NCI-H748 (cell line): ENCODE measurements around the gene LPAR2.
A peak's percentile ranks its signal among the peaks of the same experiment; 100 is the strongest.
"Not testable (repeated sequence)": the region's sequence is repeated elsewhere in the genome, so short reads cannot be mapped to it uniquely, and the experiment has no call there.

ENCODE experiments used
- DNase-seq: peaks from one replicate; lab custom pipeline; 2025; ENCODE audit not compliant: unreplicated experiment; lab: John Stamatoyannopoulos, UW

Gene LPAR2

DNA sequence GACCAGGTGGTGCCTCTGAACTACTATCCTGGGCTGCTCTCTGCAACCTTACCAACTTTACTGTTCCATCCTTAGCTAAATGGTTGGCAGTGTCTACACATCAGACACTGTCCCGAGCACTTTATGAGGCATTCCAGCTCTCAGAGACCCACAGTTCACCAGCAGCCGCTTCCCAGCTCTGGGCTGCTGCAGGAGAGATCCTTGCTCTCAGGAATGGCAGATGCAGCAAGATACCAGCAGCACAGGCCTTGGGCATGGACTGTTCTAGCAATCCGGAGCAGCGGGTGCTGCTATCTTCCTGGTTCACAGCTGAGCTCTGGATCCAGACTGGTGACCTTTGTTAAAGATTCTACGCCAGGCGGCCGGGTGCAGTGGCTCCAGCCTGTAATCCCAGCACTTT, 3.3 kb upstream of the LPAR2 start:
- DNase-seq: no peak

DNA sequence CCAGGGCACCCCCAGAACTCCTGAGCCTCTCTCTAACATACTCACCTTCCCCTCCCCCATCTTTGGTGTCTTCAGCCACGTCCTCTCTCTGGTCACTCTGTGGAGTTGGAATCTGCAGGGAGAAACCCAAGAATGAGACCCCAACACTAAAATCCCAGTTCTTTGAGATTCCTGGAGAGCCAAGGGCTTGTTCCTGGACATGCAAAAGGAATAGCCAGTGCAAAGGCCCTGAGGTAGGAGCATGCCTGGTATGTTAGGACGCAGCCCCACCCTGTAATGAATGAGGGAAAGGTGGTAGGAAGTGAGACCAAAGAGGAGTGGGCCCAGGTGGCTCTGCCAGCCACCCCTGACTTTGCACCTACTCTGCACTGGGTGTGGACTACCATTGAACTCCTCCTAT, 2.4 kb upstream of the LPAR2 start:
- no peak for DNase-seq

DNA sequence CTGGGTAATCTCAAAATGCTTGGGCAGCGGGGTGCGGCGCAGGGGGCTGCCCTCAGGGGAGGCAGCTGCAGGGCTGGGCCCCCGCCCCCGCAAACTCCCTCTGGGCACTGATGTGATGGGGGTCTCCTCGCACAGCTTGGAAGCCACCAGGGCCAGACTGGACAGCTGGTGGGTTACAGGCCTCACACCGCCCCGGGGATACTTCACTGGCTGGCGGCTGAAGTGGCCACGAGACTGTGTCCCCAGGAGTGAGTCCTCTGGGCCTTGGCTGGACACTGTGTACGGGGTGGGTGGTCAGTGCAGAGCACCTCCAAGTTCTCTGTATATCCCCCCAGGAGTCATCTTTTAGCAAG, 2.0 kb upstream of the LPAR2 start:
- DNase-seq: no peak

DNA sequence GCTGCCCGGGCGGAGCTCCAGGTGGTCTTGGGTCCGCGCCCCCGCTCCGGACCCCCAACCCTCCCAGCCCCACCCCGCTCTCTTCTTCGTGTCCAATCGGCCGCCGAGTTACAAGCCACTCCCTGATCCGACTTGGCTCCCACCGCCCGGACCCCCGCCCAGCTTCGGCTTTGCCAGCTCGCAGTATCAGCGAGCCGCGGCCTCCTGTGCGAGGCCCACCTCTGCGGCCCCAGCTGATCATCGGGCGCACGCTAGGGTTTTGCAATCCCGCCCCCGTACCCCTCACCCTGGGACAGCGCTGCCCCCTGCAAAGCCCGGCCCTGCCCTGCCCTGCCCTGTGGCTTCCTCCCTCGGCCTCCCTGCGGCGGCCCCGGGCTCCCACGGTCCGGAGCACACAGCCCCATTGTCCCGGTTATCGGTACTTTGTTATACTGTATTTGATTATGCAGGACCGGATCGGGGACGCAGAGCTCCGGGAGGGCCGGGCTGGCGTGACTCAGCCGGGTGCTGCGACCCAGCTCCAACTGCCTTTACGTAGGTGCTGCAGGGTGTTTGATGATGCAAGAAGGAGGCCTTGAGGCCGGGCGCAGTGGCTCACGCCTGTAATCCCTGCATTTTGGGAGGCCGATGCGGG, 598 bp upstream of the LPAR2 start:
- DNase-seq: peak; percentile 86

DNA sequence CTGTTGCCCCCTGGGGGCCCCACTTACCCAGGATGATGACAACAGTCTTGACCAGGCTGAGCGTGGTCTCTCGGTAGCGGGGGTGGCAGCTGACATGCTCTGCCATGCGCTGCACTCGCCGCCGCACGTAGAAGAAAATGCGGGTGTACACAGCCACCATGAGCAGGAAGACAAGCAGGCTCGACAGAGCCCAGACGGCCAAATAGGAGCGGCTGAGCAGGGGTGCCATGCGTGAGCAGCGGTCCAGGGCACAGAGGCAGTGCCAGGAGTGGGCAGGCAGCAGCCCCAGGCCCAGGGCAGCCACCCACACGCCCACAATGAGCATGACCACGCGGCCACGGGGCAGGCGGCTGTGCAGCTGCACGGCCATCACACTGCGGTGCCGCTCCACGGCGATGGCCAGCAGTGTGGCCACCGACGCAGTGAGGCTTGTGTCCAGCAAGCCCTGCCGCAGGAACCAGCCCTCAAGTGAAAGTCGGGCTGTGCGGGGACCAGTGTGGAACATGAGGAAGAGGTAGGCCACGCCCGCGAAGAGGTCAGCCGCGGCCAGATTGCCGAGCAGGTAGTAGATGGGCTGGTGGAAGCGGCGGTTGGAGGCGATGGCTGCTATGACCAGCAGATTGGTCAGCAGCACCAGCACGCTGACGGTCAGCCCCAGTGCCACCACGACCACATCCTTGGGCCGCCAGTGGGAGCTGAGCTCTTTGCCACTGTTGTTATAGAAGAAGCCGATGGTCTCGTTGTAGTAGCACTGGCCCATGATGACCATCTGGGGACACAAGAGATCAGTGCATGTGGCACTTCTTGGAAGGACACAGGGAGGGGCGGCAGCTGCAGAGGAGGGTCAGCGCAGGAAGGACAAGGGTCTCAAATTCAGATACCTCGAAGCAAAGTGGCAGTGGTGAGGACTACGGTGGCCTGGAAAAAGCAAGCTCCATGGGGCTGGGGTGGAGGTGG, 1.2 kb downstream of the LPAR2 start:
- DNase-seq: no peak

DNA sequence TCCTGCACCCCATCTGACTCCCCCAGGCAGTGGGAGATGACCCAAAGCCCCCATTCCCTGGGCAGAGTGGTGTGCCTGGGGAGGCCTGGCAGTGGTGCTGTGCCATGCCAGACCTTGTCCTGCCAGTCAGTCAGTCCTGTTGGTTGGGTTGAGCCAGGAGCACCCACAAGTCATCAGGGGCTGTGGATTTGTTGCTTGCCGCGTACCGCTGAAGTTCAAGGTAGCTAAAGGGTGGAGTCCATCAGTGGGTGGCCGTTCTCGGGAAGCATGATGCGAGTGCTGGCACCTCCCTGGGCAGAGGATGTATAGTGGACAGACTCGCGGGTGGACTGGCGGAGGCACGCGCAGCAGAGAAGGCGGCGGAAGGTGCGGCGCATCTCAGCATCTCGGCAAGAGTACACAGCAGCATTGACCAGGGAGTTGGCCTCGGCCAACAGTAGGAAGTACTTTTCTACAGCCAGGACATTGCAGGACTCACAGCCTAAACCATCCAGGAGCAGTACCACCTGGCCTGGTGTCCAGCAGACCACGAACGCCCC, 3.9 kb downstream of the LPAR2 start:
- DNase-seq: no peak

DNA sequence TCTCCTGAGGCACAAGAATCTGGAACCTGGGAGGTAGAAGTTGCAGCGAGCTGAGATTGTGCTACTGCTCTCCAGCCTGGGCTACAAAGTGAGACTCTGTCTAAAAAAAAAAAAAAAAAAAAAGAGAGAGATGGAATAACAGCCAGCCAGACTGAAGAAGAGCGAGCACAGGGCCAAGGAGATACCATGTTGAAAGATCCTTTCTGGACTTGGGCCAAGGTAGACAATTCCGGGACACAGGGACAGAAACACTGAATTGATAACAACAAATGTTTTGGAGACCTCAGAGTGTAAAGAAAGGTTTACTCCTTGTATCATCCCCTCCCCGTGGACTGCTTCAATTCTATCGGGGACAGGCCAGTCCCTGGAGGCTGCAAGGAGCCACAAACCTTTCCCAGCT, 4.6 kb downstream of the LPAR2 start:
- no peak for DNase-seq

DNA sequence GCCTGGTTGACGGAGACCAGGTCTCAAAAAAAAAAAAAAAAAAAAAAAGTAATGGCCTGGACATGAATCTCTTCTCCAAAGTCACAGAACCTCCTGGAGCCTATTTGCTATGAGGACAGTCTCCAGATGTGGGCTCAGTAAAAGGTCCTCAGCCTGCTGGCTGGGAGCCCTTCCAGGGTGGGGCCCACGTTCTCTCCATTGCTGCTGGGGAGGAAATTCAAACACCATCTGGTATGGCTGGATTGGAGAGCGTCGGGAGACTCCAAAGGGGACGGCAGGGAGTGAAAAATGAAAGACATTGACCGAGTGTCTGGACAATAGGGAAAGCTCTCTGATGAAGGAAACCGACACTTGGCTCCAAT, 8.2 kb downstream of the LPAR2 start:
- DNase-seq: no peak

DNA sequence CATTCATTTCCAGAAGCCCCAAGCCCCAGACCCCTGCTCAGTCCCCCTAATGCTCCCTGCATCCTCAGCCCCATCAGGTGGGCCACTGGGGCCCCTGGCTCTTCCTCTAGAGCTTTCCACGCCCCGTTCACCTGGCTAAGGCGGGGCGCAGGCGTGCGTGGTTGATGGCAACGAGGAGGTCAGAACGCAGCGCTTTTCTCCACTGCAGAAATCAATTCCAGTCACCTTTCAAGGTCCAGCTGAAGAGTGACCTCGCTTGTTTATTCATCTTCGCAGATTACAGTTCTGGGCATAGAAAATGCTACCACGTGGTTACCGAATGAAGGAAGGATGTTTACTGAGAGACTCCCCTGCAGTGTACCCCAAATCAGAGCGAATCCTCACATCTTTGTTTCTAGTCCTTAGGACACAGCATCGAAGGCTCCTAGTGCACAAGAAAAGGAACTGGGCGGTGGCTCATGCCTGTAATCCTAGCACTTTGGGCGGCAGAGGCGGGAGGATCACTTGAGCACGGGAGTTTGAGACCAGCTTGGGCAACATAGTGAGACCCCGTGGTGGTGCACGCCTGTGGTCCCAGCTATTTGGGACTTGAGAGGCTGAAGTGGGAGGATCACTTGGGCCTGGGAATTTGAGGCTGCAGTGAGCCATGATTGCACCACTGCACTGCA, 8.7 kb downstream of the LPAR2 start:
- DNase-seq: peak; percentile 48

DNA sequence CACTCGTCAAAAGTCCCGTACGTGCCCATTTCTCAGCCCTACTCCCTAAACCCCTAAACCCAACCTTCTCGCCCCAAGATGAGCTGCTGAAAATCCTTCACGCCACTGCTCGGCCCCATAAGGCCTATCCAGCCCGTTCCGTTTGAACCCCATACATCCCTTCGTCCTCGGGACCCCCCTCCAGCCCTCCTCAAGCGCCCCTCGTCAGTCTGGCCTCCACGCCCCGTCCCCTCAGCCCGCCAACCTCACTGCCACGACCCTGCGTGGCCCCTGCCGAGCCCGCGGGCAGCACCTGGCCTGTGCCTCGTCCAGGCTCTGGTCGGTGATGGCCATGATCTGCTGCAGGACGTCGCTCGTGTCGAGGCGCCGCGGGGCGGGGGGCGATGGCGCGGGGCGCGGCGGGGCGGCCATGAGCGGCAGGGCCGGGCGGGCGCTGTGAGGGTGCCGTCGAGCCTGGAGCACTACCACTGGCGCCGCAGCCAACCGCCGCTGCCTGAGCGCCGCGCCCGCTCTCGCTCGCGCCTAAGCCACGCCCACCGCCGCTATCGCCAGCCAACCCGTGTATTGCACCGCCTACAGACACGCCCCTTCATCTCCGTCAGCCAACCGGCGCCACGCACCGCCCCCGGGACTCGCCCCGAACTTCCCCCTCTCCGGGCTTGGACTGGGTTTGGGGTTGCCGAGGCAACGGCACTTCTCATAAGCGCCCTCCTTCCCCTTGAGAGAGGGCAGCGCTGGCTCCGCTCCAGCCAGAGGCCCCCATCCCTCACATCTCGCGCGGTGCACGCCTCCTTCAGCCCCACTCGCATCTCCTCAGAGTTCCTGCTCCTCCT, 9.6 kb downstream of the LPAR2 start, which contains the start of gene PBX4:
PBX4 (minus strand) TSS at position 469 of the 833 bp plus-strand sequence; CDS start at position 411, 58 bp downstream.
- DNase-seq: peak; percentile 99

DNA sequence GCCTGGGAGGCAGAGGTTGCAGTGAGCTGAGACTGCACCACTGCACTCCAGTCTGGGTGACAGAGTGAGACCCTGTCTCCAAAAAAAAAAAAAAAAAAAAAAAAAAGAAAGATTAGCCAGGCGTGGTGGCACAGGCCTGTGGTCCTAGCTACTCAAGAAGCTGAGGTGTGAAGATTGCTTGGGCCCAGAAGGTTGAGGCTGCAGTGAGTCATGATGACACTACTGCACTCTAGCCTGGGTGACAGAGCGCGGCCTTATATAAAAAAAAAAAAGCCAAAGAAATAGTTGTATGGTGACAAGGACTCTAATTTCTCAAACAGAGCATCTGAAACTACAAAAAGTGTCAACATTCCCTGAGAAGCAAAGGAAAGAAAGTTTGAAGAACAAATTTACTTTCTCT, 12.9 kb downstream of the LPAR2 start:
- DNase-seq: no peak

DNA sequence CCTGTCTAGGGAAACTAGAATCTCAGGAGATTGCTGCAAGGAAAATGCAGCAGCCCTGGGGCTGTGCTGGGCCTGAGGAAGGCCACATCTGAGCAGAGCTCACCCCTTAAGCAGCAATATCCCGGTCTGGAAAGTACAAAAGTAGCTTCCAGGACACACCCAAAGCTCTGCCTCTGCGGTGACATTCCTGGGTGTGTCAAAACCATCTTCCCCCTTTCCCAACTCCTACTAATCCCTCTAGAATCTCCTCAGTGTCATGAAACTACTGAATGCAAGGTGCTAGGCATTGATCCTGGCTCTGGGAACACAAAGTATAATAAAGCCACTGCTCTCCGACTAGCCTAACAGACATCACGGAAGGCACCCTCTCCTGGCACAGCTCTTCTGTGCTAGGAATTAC, 14.5 kb downstream of the LPAR2 start:
- DNase-seq: no peak

DNA sequence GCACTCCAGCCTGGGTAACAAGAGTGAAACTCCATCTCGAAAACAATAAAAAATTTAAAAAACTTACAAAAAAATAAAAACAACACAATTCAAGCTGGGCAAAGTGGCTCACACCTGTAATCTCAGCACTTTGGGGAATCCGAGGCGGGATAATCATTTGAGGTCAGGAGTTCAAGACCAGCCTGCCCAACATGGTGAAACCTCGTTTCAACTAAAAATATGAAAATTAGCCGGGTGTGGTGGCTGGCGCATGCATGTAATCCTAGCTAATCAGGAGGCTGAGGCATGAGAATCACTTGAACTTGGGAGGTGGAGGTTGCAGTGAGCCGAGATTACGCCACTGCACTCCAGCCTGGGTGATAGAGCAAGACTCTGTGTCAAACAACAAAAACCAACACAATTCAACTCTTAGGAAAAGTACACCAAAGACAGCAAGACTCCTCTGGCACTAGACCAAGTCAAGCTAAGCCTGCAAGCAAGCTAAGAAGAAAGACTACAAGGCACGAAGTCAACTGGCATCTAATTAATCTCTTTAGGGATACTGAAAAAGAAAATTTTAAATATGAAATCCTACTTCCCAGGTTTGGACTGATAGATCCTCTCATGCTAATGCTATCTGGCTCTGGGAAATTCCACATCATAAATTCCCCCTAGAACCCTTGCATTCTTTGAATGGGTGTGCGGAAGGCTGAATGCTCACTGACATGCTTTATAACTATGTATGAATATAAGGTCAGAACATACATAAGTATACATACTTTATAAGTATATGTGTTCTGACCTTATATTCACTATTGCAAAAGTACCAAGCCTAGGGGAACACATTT, 17.4 kb downstream of the LPAR2 start:
- no peak for DNase-seq

DNA sequence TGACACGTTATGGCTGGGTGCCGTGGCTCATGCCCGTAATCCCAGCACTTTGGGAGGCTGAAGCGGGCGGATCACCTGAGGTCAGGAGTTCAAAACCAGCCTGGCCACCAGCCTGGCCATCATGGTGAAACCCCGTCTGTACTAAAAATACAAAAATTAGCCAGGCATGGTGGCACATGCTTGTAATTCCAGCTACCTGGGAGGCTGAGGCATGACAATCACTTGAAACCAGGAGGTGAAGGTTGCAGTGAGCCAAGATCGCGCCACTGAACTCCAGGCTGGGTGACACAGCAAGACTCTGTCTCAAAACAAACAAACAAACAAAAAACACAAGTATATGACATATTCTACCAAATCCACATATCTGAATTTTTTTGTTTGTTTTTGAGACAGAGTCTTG, 21.3 kb downstream of the LPAR2 start:
- DNase-seq: not testable (repeated sequence)

DNA sequence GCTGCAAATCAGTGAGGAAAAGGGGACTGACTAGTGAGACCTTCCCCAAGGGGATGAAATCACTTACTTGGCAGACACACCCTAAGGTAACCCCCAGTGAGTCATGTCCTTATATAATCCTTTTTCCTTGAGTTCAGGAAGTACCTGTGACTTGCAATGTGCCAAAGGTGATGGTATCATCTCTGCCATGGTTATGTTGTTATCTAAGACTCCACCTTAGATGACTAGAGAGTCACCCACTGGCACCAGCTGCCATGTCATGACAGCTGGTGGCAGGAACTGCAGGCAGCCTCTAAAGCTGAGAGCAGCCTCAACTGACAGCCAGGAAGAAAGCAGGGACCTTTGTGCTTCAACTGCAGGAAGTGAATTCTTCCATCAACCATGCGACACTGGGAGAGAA, 22.0 kb downstream of the LPAR2 start:
- no peak for DNase-seq

DNA sequence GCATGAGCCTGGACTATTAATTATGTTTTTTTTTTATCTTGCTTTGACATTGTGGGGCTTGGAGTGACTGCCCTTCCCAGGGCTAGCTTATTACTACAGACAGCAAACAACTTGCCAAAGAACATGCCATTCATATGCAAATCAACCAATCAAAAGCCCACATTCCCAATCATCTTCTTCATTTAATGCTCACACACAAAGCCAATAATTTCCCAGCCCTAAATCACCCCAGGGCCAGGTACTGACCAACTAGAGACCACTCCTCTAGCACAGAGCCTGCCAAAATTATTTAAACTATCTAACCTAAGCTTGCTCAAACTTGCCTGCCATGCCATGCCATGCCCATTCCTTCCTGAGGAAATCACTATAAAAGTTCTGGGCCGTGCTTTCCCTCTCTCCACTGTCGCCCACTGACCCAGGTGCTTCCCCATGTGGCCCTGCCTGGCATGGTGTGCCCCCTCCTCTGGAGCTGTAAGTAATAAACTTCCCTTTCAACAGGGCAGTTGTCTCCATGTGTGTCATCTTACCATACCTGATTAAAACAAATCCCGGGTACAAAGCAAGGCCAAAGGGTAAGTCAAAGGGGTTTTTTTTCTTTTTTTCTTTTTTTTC, 25.2 kb downstream of the LPAR2 start:
- no peak for DNase-seq

DNA sequence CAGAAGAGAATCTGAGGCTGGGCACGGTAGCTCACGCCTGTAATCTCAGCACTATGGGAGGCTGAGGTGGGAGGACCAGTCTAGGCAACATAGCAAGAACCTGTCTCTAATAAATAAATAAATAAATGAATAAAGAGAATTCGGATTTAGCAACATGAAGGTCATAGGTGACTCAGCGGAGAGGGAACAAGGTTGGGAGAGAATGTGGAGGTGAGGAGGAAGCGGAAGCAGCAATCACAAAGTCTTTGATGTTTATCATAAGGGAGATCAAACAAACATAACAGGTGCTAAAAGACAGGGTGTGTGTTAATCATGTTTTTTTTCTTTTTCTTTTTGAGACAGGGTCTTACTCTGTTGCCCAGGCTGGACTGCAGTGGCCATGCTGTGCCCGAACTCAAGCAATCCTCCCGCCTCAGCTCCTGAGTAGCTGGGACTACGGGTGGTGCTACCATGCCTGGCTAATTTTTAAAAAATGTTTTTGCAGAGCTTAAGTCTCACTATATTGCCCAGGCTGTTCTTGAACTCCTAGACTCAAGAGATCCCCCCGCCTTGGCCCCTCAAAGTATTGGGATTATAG, 25.8 kb downstream of the LPAR2 start:
- no peak for DNase-seq

DNA sequence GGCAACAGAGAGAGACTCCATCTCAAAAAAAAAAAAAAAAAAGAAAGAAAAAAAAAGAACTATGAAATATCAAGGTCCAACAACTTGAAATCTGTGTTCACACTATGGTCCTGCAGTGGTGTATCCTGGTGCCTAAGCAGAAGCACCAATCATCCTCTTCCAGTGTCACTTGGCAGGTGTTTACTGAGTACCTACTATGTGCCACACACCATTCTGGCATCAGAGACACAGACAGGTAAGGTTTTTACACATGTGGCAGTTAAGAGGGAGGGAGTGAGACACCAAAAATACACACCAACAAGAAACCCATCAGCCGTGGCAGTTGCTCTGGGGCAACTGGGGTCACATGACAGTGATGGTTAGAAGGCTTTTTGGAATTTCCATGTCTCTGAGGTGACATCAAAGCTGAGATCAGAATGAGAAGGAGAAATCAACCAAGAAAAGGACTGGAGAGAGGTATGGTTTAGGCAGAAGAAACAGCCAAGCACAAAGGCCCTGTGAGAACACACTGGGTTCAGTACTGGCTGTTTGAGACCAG, 27.2 kb downstream of the LPAR2 start:
- no peak for DNase-seq
